ENCODE data around the gene GRHL3.

GRCh38 chr1:24327486-24327885 lies 8.3 kb downstream of the GRHL3 start:
- no peak for TF ChIP-seq CTCF (conservative IDR thresholded peaks at IDR 0.05)
- no peak for TF ChIP-seq EZH2 (IDR thresholded peaks at IDR 0.05; ENCODE audit: low read depth)

Measured in PC-9 (cell line).